H9 (cell line): ENCODE measurements around the gene TMEM52B. TPM values are rescaled to one million over a fixed set of nuclear protein-coding genes. Genes with fewer than 3 reads are reported as not detected.
A peak's percentile ranks its signal among the peaks of the same experiment; 100 is the strongest.

Experiments
- DNase-seq: peaks from one replicate; pipeline ENCODE4 v3.0.0-alpha.2; 2017
- H2AFZ ChIP-seq: one replicate; pipeline ENCODE4 v1.6.1; 2013; ENCODE audit warnings: mild to moderate bottlenecking, low read length, control low read depth, moderate library complexity
- H2AK5ac ChIP-seq: 2 replicates; pipeline ENCODE4 v1.6.1; 2013; ENCODE audit warnings: low read length, control low read depth, mixed read lengths; ENCODE audit not compliant: insufficient read length
- H2BK120ac ChIP-seq: one replicate; pipeline ENCODE4 v1.6.1; 2013; ENCODE audit warnings: low read depth, mild to moderate bottlenecking, low read length, control low read depth, inconsistent platforms; ENCODE audit not compliant: poor library complexity, severe bottlenecking
- H2BK12ac ChIP-seq: 2 replicates; pipeline ENCODE4 v1.6.1; 2013; ENCODE audit warnings: low read length, control low read depth, mixed read lengths, low read depth; ENCODE audit not compliant: insufficient read length
- H2BK15ac ChIP-seq: 2 replicates; pipeline ENCODE4 v1.6.1; 2013; ENCODE audit warnings: low read depth, low read length, control low read depth
- H2BK20ac ChIP-seq: one replicate; pipeline ENCODE4 v1.6.1; 2013; ENCODE audit warnings: low read depth, mild to moderate bottlenecking, low read length, control low read depth, inconsistent platforms; ENCODE audit not compliant: poor library complexity, severe bottlenecking
- H2BK5ac ChIP-seq: 2 replicates; pipeline ENCODE4 v1.6.1; 2013; ENCODE audit warnings: low read length, control low read depth, mixed read lengths; ENCODE audit not compliant: insufficient read length
- H3K14ac ChIP-seq: 2 replicates; pipeline ENCODE4 v1.6.1; 2013; ENCODE audit warnings: low read length, control low read depth; ENCODE audit not compliant: insufficient read depth
- H3K18ac ChIP-seq: 2 replicates; pipeline ENCODE4 v1.6.1; 2013; ENCODE audit warnings: low read depth, mild to moderate bottlenecking, mixed read lengths, low read length, control low read depth; ENCODE audit not compliant: insufficient read length
- H3K23ac ChIP-seq: 2 replicates; pipeline ENCODE4 v1.6.1; 2013; ENCODE audit warnings: low read length, control low read depth, mixed read lengths, low read depth; ENCODE audit not compliant: insufficient read length
- H3K23me2 ChIP-seq: 2 replicates; pipeline ENCODE4 v1.6.1; 2013; ENCODE audit warnings: low read depth, mild to moderate bottlenecking, mixed read lengths, low read length, control low read depth; ENCODE audit not compliant: insufficient read length, poor library complexity, severe bottlenecking
- H3K27ac ChIP-seq: 2 replicates; pipeline ENCODE4 v1.5.1; 2013; ENCODE audit warnings: low read length, control low read depth, mixed read lengths, low read depth; ENCODE audit not compliant: insufficient read length
- H3K27me3 ChIP-seq: 2 replicates; pipeline ENCODE4 v1.6.1; 2013; ENCODE audit warnings: low read length, control low read depth, inconsistent platforms; ENCODE audit not compliant: insufficient read depth
- H3K4ac ChIP-seq: 2 replicates; pipeline ENCODE4 v1.6.1; 2013; ENCODE audit warnings: low read depth, mild to moderate bottlenecking, control low read depth, inconsistent platforms, low read length, moderate library complexity
- H3K4me1 ChIP-seq: 2 replicates; pipeline ENCODE4 v1.6.1; 2013; ENCODE audit warnings: low read length, control low read depth, inconsistent platforms; ENCODE audit not compliant: insufficient read depth
- H3K4me2 ChIP-seq: 2 replicates; pipeline ENCODE4 v1.6.1; 2013; ENCODE audit warnings: low read length, control low read depth, mixed read lengths; ENCODE audit not compliant: insufficient read length, insufficient read depth
- H3K56ac ChIP-seq: 2 replicates; pipeline ENCODE4 v1.6.1; 2013; ENCODE audit warnings: low read depth, mild to moderate bottlenecking, mixed read lengths, low read length, control low read depth; ENCODE audit not compliant: insufficient read length
- H3K79me1 ChIP-seq: 2 replicates; pipeline ENCODE4 v1.6.1; 2013; ENCODE audit warnings: low read depth, mild to moderate bottlenecking, moderate library complexity, low read length, control low read depth, inconsistent platforms; ENCODE audit not compliant: insufficient read depth, poor library complexity, severe bottlenecking
- H3K79me2 ChIP-seq: 2 replicates; pipeline ENCODE4 v1.6.1; 2013; ENCODE audit warnings: low read length, control low read depth, inconsistent platforms; ENCODE audit not compliant: insufficient read depth
- H3K9ac ChIP-seq: 2 replicates; pipeline ENCODE4 v1.6.1; 2013; ENCODE audit warnings: low read length, control low read depth, mixed read lengths; ENCODE audit not compliant: insufficient read length; ENCODE audit errors: extremely low read depth
- H3K9me3 ChIP-seq: one replicate; pipeline ENCODE4 v1.6.1; 2013; ENCODE audit warnings: low read depth, low read length, inconsistent platforms; ENCODE audit not compliant: control insufficient read depth
- H3T11ph ChIP-seq: one replicate; pipeline ENCODE4 v1.6.1; 2013; ENCODE audit warnings: mild to moderate bottlenecking, low read length, control low read depth, inconsistent platforms
- H4K20me1 ChIP-seq: one replicate; pipeline ENCODE4 v1.6.1; 2013; ENCODE audit not compliant: control insufficient read depth, insufficient read length, insufficient read depth
- H4K5ac ChIP-seq: 2 replicates; pipeline ENCODE4 v1.6.1; 2013; ENCODE audit warnings: low read depth, mild to moderate bottlenecking, mixed read lengths, low read length, control low read depth; ENCODE audit not compliant: insufficient read length
- H4K8ac ChIP-seq: replicated peaks from 2 replicates; pipeline ENCODE4 v1.6.1; 2013; ENCODE audit warnings: low read length, control low read depth, mixed read lengths, low read depth; ENCODE audit not compliant: insufficient read length
- H4K91ac ChIP-seq: 2 replicates; pipeline ENCODE4 v1.6.1; 2013; ENCODE audit warnings: low read depth, mild to moderate bottlenecking, moderate library complexity, mixed read lengths, low read length, control low read depth; ENCODE audit not compliant: insufficient read length
- H3K27ac Mint-ChIP-seq, 3 experiments: 2 replicates in 2 of 3; 3 replicates in 1 of 3; pipeline ENCODE4 v1.8.0; 2020 to 2021; ENCODE audit warnings: mixed read lengths in 3 of 3, mild to moderate bottlenecking in 1 of 3, moderate library complexity in 1 of 3
- H3K27me3 Mint-ChIP-seq: 2 replicates; pipeline ENCODE4 v1.8.0; 2021; ENCODE audit warnings: low read depth, mild to moderate bottlenecking, moderate library complexity, mixed read lengths
- H3K36me3 Mint-ChIP-seq, 3 experiments: 2 replicates in 2 of 3; 3 replicates in 1 of 3; pipeline ENCODE4 v1.8.0; 2020 to 2021; ENCODE audit warnings: low read depth in 3 of 3, mixed read lengths in 3 of 3; ENCODE audit not compliant: insufficient read depth in 1 of 3
- H3K4me1 Mint-ChIP-seq, 2 experiments: 2 replicates each; pipeline ENCODE4 v1.8.0; 2020; ENCODE audit warnings: mixed read lengths in 2 of 2
- H3K4me3 Mint-ChIP-seq, 2 experiments: 2 replicates in 1 of 2; 3 replicates in 1 of 2; pipeline ENCODE4 v1.8.0; 2020 to 2021; ENCODE audit warnings: mild to moderate bottlenecking in 2 of 2, mixed read lengths in 2 of 2, moderate library complexity in 1 of 2
- H3K9me3 Mint-ChIP-seq, 2 experiments: 2 replicates in 1 of 2; 3 replicates in 1 of 2; pipeline ENCODE4 v1.8.0; 2020; ENCODE audit warnings: mild to moderate bottlenecking in 2 of 2, mixed read lengths in 2 of 2, moderate library complexity in 1 of 2
- WGBS: extraction: QIAGEN DNeasy Blood & Tissue Kit; methylation state at CpG from one replicate; pipeline ENCODE4 v1.1.7; 2013; ENCODE audit warnings: missing lambda C conversion rate, low lambda C conversion rate, mixed read lengths; ENCODE audit not compliant: insufficient read length; ENCODE audit errors: extremely low coverage; 5-methylcytosine and 5-hydroxymethylcytosine counted together
- total RNA-seq: library from RNA; stranded (reverse); gene quantifications from 2 replicates; pipeline ENCODE4 v1.2.1, GENCODE V29; 2021
- TF ChIP-seq, protein P1 (sequence below): fragments of 200-600 bp; sonication (generic); conservative IDR thresholded peaks from 3 replicates; pipeline ENCODE4 v1.8.0; 2021; ENCODE audit warnings: antibody characterized with exemption, mild to moderate bottlenecking

TMEM52B gene
- total RNA-seq, 1 experiment from 2014 or later: not detected

DNA sequence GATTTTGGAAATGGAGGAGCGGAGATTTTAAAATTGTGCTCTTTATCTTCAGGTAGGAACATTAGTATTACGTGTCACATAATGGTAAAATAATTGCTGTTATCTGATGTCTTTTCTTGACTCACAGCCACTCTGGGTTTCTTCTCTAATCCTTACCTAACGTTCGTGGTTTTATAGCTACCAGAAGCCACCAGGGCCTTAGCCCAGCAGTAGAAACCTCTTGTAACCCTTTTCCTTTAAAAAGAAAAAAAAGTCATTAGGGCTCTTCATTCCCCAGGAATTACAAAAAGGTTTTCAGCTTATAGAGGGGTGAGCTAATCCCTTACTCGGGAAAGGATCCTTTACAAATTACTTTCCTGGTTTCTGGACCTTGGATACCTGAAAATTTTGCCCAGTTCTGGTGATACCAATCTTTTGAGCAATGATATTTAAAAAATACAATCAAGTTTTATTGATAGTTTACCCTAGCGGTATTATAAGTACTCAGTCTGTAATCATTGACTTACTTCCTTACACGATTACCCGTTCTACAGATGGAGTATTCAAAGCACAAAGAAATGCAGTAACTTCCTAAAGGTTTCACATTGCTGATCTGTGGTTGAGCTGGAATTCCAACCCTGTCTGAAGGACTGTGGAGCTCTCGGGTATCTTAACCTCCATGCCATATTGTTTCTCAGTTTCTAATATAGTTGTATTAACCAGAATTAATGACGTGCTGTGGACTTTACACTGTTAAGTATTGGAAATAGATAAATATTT is 35.5 kb downstream of the TMEM52B start:
- peaks cover 6% of the 10 kb centered on the region for H3K4me1 ChIP-seq
- peak overlapping the region; percentile 90 for H3K4me2 ChIP-seq
- no peak overlapping the region for H2BK15ac ChIP-seq
- H4K8ac ChIP-seq: no peak overlapping the region
- Mint-ChIP-seq H3K4me3 (peak overlapping the region; percentile 96 to 99), H3K9me3 (no peaks in the 10 kb centered on the region), H3K36me3 (peaks cover 0 to 10% (median 5%) of the 10 kb centered on the region in 3 experiments; a peak in 6 of 7 replicates), H3K27me3 (no peaks in the 10 kb centered on the region), H3K27ac (peak overlapping the region; percentile 95 to 99 (median 97); a peak in 3 of 7 replicates), H3K4me1 (peaks cover 19 to 23% of the 10 kb centered on the region in 2 experiments)
- no peak overlapping the region for H2BK120ac ChIP-seq
- H3K27ac ChIP-seq: no peak overlapping the region
- H4K5ac ChIP-seq: no peak overlapping the region
- H3K79me1 ChIP-seq: peaks cover 11% of the 10 kb centered on the region
- no peak overlapping the region for H3K14ac ChIP-seq
- H3K56ac ChIP-seq: no peak overlapping the region
- H3K23ac ChIP-seq: no peak overlapping the region
- peaks cover 3% of the 10 kb centered on the region; the same call in 1 of the 2 replicates for H3K79me2 ChIP-seq
- no peak for DNase-seq
- H3T11ph ChIP-seq: no peak overlapping the region
- no peak overlapping the region for H2BK12ac ChIP-seq
- no peaks in the 10 kb centered on the region for H3K27me3 ChIP-seq
- H4K20me1 ChIP-seq: peaks cover 3% of the 10 kb centered on the region
- H3K9me3 ChIP-seq: no peaks in the 10 kb centered on the region
- no peak overlapping the region for H2BK5ac ChIP-seq
- WGBS: no CpG with 5 or more reads among the region's 10 CpGs
- no peak overlapping the region for H2BK20ac ChIP-seq
- TF ChIP-seq, protein P1, sequence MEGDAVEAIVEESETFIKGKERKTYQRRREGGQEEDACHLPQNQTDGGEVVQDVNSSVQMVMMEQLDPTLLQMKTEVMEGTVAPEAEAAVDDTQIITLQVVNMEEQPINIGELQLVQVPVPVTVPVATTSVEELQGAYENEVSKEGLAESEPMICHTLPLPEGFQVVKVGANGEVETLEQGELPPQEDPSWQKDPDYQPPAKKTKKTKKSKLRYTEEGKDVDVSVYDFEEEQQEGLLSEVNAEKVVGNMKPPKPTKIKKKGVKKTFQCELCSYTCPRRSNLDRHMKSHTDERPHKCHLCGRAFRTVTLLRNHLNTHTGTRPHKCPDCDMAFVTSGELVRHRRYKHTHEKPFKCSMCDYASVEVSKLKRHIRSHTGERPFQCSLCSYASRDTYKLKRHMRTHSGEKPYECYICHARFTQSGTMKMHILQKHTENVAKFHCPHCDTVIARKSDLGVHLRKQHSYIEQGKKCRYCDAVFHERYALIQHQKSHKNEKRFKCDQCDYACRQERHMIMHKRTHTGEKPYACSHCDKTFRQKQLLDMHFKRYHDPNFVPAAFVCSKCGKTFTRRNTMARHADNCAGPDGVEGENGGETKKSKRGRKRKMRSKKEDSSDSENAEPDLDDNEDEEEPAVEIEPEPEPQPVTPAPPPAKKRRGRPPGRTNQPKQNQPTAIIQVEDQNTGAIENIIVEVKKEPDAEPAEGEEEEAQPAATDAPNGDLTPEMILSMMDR: no peak
- H2AFZ ChIP-seq: no peak overlapping the region
- H3K23me2 ChIP-seq: peaks cover 12% of the 10 kb centered on the region
- no peak overlapping the region for H3K4ac ChIP-seq
- no peak overlapping the region for H3K18ac ChIP-seq
- no peak overlapping the region for H2AK5ac ChIP-seq
- H4K91ac ChIP-seq: no peak overlapping the region
- H3K9ac ChIP-seq: peak overlapping the region; percentile 69
